Left lung (tissue), 10 donors: ENCODE data around the gene NINL. TPM values are rescaled to one million over a fixed set of nuclear protein-coding genes. Genes with fewer than 3 reads are reported as not detected.

Experiments
- ATAC-seq: fragments of 200-7000 bp; cut with Tn5 transposase; one replicate; pipeline ENCODE4 v1.9.1; 2020; ENCODE audit warnings: moderate library complexity
- DNase-seq, 4 donors: peaks; one replicate each; pipeline ENCODE4 v3.0.0-alpha.2; 2013 to 2020
- H3K27ac ChIP-seq, 2 donors: fragments of 200-600 bp; sonication (generic) in 1 of 2; one replicate each; pipeline versions ENCODE4 v1.5.0 to v1.8.0; 2020 to 2021
- H3K27me3 ChIP-seq, 2 donors: fragments of 200-600 bp; sonication (generic) in 1 of 2; one replicate each; pipeline versions ENCODE4 v1.5.0 to v1.8.0; 2020 to 2021
- H3K36me3 ChIP-seq, 2 donors: fragments of 200-600 bp; sonication (generic) in 1 of 2; one replicate each; pipeline versions ENCODE4 v1.5.0 to v1.8.0; 2020 to 2021
- H3K4me1 ChIP-seq, 2 donors: fragments of 200-600 bp; one replicate each; pipeline ENCODE4 v1.8.0; 2021
- H3K4me3 ChIP-seq, 2 donors: fragments of 200-600 bp; sonication (generic) in 1 of 2; one replicate each; pipeline versions ENCODE4 v1.5.0 to v1.8.0; 2020 to 2021; ENCODE audit warnings: mild to moderate bottlenecking in 1 of 2
- H3K9me3 ChIP-seq, 2 donors: fragments of 200-600 bp; sonication (generic) in 1 of 2; one replicate each; pipeline versions ENCODE4 v1.5.0 to v1.8.0; 2020 to 2021
- intact Hi-C, 2 donors: fragments of 100-400 bp; cut with DNase I; formaldehyde crosslinking; loops; one replicate each; pipeline versions ENCODE4 v1.11.2 to v1.14.2; 2022
- polyA plus RNA-seq, 6 donors: library from polyadenylated mRNA; unstranded; fragments of 120-200 nt; gene quantifications; one replicate each; pipeline ENCODE4 v1.2.1, GENCODE V29; 2013; ENCODE audit not compliant: insufficient read length in 6 of 6
- total RNA-seq, 2 donors: library from RNA; stranded (reverse); fragmentation: NEBNext Ultra II Directional; extraction: Animal tissue kit (Norgen Biotek cat#: 25700); gene quantifications; one replicate each; pipeline ENCODE4 v1.2.1, GENCODE V29; 2021
- TF ChIP-seq, protein P1 (sequence below), 2 donors: fragments of 200-600 bp; sonication (generic) in 1 of 2; IDR thresholded peaks; one replicate each; pipeline versions ENCODE4 v1.5.0 to v1.8.0; 2021; ENCODE audit warnings: antibody characterized with exemption in 2 of 2
- donor health status: DM: no; HTN: yes; CAD: no.
- donor health status: DM: no; HTN: no; CAD: no.

The NINL gene
- total and polyA plus RNA-seq, 8 donors: 9.6 to 78.8 (median 67.8) TPM

DNA sequence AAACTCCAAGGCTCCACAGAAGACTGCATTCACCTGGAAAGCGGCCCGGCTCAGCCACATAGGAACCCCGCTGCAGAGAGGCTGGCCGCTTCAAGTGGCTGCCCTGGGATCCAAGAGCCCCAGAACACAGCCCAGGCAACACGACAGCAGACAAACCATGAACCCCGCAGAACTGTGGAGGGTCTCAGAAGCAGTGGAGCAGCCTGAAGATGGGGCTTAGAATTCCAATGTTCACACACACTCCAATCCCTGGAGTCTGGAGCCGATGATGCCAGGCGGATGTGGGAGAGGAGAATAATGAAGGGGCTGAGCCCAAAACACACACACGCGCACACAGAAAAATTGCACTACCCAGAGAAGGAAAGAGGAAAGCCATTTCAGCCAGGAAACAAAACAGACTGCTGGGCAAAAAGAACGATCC lies 52.4 kb downstream of the NINL start:
- TF ChIP-seq, protein P1, sequence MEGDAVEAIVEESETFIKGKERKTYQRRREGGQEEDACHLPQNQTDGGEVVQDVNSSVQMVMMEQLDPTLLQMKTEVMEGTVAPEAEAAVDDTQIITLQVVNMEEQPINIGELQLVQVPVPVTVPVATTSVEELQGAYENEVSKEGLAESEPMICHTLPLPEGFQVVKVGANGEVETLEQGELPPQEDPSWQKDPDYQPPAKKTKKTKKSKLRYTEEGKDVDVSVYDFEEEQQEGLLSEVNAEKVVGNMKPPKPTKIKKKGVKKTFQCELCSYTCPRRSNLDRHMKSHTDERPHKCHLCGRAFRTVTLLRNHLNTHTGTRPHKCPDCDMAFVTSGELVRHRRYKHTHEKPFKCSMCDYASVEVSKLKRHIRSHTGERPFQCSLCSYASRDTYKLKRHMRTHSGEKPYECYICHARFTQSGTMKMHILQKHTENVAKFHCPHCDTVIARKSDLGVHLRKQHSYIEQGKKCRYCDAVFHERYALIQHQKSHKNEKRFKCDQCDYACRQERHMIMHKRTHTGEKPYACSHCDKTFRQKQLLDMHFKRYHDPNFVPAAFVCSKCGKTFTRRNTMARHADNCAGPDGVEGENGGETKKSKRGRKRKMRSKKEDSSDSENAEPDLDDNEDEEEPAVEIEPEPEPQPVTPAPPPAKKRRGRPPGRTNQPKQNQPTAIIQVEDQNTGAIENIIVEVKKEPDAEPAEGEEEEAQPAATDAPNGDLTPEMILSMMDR (IDR thresholded peaks at IDR 0.05): no peak
- Histone ChIP-seq H3K36me3 (no peaks in the 10 kb centered on the region), H3K27ac (no peak overlapping the region), H3K4me3 (no peak overlapping the region), H3K27me3 (no peaks in the 10 kb centered on the region), H3K9me3 (no peaks in the 10 kb centered on the region), H3K4me1 (no peaks in the 10 kb centered on the region)
- DNase-seq (no peak), ATAC-seq (peak; percentile 39)
- intact Hi-C loops: no loop called here

- no peak overlapping the region for H3K27ac ChIP-seq
- peak; percentile 88 for ATAC-seq
- intact Hi-C loops: no loop called here
- no peaks in the 10 kb centered on the region for H3K4me1 ChIP-seq
- H3K27me3 ChIP-seq: no peaks in the 10 kb centered on the region
- no peaks in the 10 kb centered on the region for H3K36me3 ChIP-seq
- no peak overlapping the region for H3K4me3 ChIP-seq
- H3K9me3 ChIP-seq: no peaks in the 10 kb centered on the region
- DNase-seq: no peak
- TF ChIP-seq, protein P1 (IDR thresholded peaks at IDR 0.05): no peak
Measured at GRCh38 chr20:25532015-25532751, 53.1 kb downstream of the NINL start.

DNA sequence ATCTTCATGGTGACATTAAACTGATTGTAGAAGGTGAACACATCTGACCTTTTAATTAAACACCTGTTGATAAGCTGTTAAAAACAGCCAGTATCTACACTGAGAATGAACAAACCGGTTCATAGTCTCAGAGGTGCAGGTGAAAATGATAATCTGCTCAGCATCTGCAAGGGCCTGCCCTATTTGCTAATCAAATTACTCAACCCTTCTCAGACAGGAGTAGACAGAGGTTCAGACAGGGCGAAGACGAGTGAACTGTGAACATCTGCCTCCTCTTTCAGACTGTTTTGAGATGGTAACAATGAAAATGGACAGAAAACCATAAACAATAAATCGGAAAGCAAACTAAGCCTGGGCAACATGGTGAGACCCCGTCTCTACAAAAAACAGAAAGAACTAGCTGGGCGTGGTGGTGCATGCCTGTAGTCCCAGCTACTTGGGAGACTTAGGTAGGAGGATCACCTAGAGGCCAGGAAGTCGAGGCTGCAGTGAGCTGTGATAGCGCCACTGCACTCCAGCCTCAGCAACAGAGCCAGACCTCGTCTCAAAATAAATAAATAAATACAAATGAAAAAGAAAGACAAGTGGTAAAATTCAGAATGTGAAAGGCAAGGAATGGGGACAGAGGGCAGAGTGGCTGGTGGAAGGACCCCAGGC lies 55.9 kb downstream of the NINL start:
- DNase-seq: no peak
- TF ChIP-seq, protein P1 (IDR thresholded peaks at IDR 0.05): no peak
- H3K9me3 ChIP-seq: no peaks in the 10 kb centered on the region
- no peak for ATAC-seq
- no peaks in the 10 kb centered on the region for H3K27me3 ChIP-seq
- H3K4me1 ChIP-seq: no peaks in the 10 kb centered on the region
- H3K4me3 ChIP-seq: no peak overlapping the region
- H3K27ac ChIP-seq: no peak overlapping the region
- intact Hi-C loops: no loop called here
- no peaks in the 10 kb centered on the region for H3K36me3 ChIP-seq

DNA sequence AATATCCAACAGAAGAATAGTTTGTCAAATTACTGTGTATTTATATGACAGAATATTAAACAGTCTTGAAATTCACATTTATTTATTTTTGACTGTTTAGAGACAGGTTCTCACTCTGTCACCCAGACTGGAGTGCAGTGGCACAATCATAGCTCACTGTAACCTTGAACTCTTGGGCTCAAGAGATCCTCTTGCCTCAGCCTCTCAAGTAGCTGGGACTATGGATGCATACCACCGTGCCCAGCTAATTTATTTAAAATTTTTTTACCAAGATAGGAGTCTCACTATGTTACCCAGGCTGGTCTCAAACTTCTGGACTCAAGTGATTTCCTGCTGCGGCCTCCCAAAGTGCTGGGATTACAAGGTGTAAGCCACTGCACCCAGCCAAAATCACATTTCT lies 57.4 kb downstream of the NINL start:
- intact Hi-C loops: no loop called here
- ATAC-seq: no peak

GRCh38 chr20:25526446-25526845 lies 58.9 kb downstream of the NINL start:
- Histone ChIP-seq H3K4me3 (no peak overlapping the region), H3K9me3 (no peaks in the 10 kb centered on the region), H3K27me3 (no peaks in the 10 kb centered on the region), H3K4me1 (no peaks in the 10 kb centered on the region), H3K27ac (no peak overlapping the region), H3K36me3 (no peaks in the 10 kb centered on the region)
- TF ChIP-seq, protein P1 (IDR thresholded peaks at IDR 0.05): no peak
- intact Hi-C loops: no loop called here
- DNase-seq (no peak), ATAC-seq (no peak)

More for the DNA sequence above, 57.4 kb downstream of the NINL start:
- no peak for DNase-seq
- H3K36me3 ChIP-seq: no peaks in the 10 kb centered on the region
- no peaks in the 10 kb centered on the region for H3K27me3 ChIP-seq
- TF ChIP-seq, protein P1 (IDR thresholded peaks at IDR 0.05): no peak
- no peaks in the 10 kb centered on the region for H3K4me1 ChIP-seq
- no peaks in the 10 kb centered on the region for H3K9me3 ChIP-seq
- no peak overlapping the region for H3K27ac ChIP-seq
- no peak overlapping the region for H3K4me3 ChIP-seq
